Calu3 (cell line): ENCODE results near the gene SMAD5. TPM values are rescaled to one million over a fixed set of nuclear protein-coding genes. Genes with fewer than 3 reads are reported as not detected.

Experiments
- BruUV-seq: library from RNA; stranded (reverse); fragments of 400-500 nt; replicated peaks from 2 replicates; lab custom pipeline; 2021; lab: Mats Ljungman, UMichigan
- CTCF ChIA-PET: fragments of 300-600 bp; sonication (Branson Sonifier 250); formaldehyde crosslinking; loops from one replicate; lab custom pipeline; 2022; ENCODE audit warnings: antibody characterized with exemption; lab: Charles Lee
- DNase-seq: peaks from one replicate; pipeline ENCODE4 v3.0.0; 2022
- H3K27ac Mint-ChIP-seq: one replicate; pipeline ENCODE4 v1.8.0; 2022; ENCODE audit warnings: mixed read lengths; ENCODE audit not compliant: unreplicated experiment
- H3K27me3 Mint-ChIP-seq: one replicate; pipeline ENCODE4 v1.8.0; 2022; ENCODE audit warnings: mixed read lengths; ENCODE audit not compliant: unreplicated experiment
- H3K36me3 Mint-ChIP-seq: one replicate; pipeline ENCODE4 v1.8.0; 2022; ENCODE audit warnings: mild to moderate bottlenecking, moderate library complexity, mixed read lengths; ENCODE audit not compliant: insufficient read depth, unreplicated experiment
- H3K4me1 Mint-ChIP-seq: one replicate; pipeline ENCODE4 v1.8.0; 2022; ENCODE audit warnings: mild to moderate bottlenecking, low read depth, mixed read lengths; ENCODE audit not compliant: unreplicated experiment
- H3K4me3 Mint-ChIP-seq: one replicate; pipeline ENCODE4 v1.8.0; 2022; ENCODE audit warnings: mild to moderate bottlenecking, low read depth, moderate library complexity, mixed read lengths; ENCODE audit not compliant: unreplicated experiment
- H3K9me3 Mint-ChIP-seq: one replicate; pipeline ENCODE4 v1.8.0; 2022; ENCODE audit warnings: low read depth, mixed read lengths; ENCODE audit not compliant: unreplicated experiment
- intact Hi-C: fragments of 100-400 bp; cut with micrococcal nuclease; formaldehyde crosslinking; loops from one replicate; pipeline ENCODE4 v1.10.0; 2022; ENCODE audit not compliant: unreplicated experiment
- total RNA-seq: library from RNA; stranded (reverse); gene quantifications from 2 replicates; pipeline ENCODE4 v1.2.3, GENCODE V29; 2022
- TF ChIP-seq, protein P1 (sequence below): fragments of 200-600 bp; IDR thresholded peaks from one replicate; pipeline ENCODE4 v1.8.0; 2022; ENCODE audit warnings: antibody characterized with exemption; ENCODE audit not compliant: unreplicated experiment

Gene SMAD5
- total RNA-seq, 1 experiment from 2014 or later: 94.2 TPM

DNA sequence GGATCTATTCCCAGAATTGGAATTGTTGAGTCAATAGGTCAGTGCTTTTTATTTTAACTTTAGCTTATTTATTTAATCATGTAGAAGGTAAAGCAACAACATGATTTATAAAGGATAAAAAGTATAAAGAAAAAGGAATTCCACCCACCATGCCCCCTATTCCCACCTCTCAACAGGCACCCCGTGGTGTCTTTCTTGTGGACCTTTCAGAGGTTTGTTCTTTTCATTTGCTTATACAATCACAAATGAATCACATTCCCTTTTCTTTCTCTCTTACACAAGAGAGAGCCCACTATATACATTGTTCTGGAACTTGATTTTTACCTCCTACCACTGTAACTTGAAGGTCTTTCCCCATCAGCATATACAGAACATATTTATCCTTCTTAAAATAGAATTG lies 97.5 kb downstream of the SMAD5 start:
- H3K27ac Mint-ChIP-seq: no peak overlapping the region
- intact Hi-C loops: no loop called here
- H3K27me3 Mint-ChIP-seq: peaks cover 38% of the 10 kb centered on the region
- TF ChIP-seq, protein P1, sequence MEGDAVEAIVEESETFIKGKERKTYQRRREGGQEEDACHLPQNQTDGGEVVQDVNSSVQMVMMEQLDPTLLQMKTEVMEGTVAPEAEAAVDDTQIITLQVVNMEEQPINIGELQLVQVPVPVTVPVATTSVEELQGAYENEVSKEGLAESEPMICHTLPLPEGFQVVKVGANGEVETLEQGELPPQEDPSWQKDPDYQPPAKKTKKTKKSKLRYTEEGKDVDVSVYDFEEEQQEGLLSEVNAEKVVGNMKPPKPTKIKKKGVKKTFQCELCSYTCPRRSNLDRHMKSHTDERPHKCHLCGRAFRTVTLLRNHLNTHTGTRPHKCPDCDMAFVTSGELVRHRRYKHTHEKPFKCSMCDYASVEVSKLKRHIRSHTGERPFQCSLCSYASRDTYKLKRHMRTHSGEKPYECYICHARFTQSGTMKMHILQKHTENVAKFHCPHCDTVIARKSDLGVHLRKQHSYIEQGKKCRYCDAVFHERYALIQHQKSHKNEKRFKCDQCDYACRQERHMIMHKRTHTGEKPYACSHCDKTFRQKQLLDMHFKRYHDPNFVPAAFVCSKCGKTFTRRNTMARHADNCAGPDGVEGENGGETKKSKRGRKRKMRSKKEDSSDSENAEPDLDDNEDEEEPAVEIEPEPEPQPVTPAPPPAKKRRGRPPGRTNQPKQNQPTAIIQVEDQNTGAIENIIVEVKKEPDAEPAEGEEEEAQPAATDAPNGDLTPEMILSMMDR: no peak
- no TSS peak for BruUV-seq
- DNase-seq: no peak
- H3K9me3 Mint-ChIP-seq: no peaks in the 10 kb centered on the region
- CTCF ChIA-PET: interaction anchor here (0.6 to 0.7 kb wide), 2 partner anchors 865 to 1596 kb away, joined by 3 read pairs; no protein-coding TSS in a partner anchor
- no peaks in the 10 kb centered on the region for H3K36me3 Mint-ChIP-seq
- H3K4me1 Mint-ChIP-seq: peaks cover 5% of the 10 kb centered on the region
- no peak overlapping the region for H3K4me3 Mint-ChIP-seq

DNA sequence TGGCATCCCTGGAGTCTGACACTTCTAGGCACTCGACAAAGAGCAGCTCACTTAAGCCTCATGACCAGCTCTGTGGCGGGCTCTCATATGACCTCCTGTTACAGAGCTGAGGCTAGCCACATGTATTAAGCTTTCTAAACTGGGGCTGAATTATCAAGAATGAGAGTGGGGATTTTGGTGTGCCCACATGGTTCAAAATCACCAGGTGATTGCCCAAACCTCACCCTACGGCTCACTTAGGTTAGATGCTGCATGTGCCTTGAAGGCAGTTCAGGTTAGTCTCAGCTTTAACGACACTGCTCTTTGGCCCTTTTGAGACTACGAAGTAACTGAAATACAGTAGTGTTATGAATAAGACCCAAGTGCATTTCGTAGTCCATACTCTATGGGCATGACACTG lies 99.7 kb downstream of the SMAD5 start:
- Mint-ChIP-seq H3K4me3 (no peak overlapping the region), H3K36me3 (no peaks in the 10 kb centered on the region), H3K9me3 (no peaks in the 10 kb centered on the region), H3K4me1 (no peaks in the 10 kb centered on the region), H3K27ac (no peak overlapping the region), H3K27me3 (peaks cover 34% of the 10 kb centered on the region)
- no TSS peak for BruUV-seq
- DNase-seq: no peak
- CTCF ChIA-PET: interaction anchor here (0.5 kb wide), 1 partner anchor 196 kb away, joined by 3 read pairs; no protein-coding TSS in a partner anchor
- TF ChIP-seq, protein P1: no peak
- intact Hi-C loops: no loop called here

Other genes with a start within 250 kb of the SMAD5 start
- gene IL9, start 237.0 kb upstream of the SMAD5 start, total RNA-seq: not detected in 2 replicates
- gene LECT2, start 177.9 kb upstream of the SMAD5 start, total RNA-seq: not detected in 2 replicates
- gene TGFBI, start 103.9 kb upstream of the SMAD5 start, total RNA-seq: 41.4 and 95.2 TPM in 2 replicates
- 0.37 and 0.42 TPM in 2 replicates for gene SMIM32, start 60.3 kb downstream of the SMAD5 start, total RNA-seq
- not detected in 2 replicates for gene TRPC7, start 232.7 kb downstream of the SMAD5 start, total RNA-seq